Heart right ventricle (tissue), 16 donors: ENCODE measurements around the gene CCL18. TPM values are rescaled to one million over a fixed set of nuclear protein-coding genes. Genes with fewer than 3 reads are reported as not detected.
"Not testable (repeated sequence)": the region's sequence is repeated elsewhere in the genome, so short reads cannot be mapped to it uniquely, and the experiment has no call there.

Experiments used
- ATAC-seq, 8 donors: fragments of 200-7000 bp; cut with Tn5 transposase; one replicate each; pipeline ENCODE4 v1.9.1; 2020; ENCODE audit warnings: mild to moderate bottlenecking in 8 of 8, moderate library complexity in 8 of 8, moderate number of reproducible peaks in 1 of 8
- DNase-seq, 2 donors: peaks; one replicate each; pipeline ENCODE4 v3.0.0-alpha.2; 2020
- H3K27ac ChIP-seq, 10 donors: fragments of 200-600 bp; sonication (generic) in 2 of 10; one replicate each; pipeline versions ENCODE4 v1.5.0 to v1.8.0; 2020 to 2022; ENCODE audit warnings: mild to moderate bottlenecking in 3 of 10
- H3K27me3 ChIP-seq, 7 donors: fragments of 200-600 bp; one replicate each; pipeline ENCODE4 v1.8.0; 2021 to 2022; ENCODE audit warnings: mild to moderate bottlenecking in 2 of 7
- H3K36me3 ChIP-seq, 9 donors: fragments of 200-600 bp; sonication (generic) in 1 of 9; one replicate each; pipeline versions ENCODE4 v1.5.0 to v1.8.0; 2020 to 2022; ENCODE audit warnings: mild to moderate bottlenecking in 2 of 9
- H3K4me1 ChIP-seq, 9 donors: fragments of 200-600 bp; sonication (generic) in 1 of 9; one replicate each; pipeline versions ENCODE4 v1.5.0 to v1.8.0; 2020 to 2022; ENCODE audit warnings: mild to moderate bottlenecking in 4 of 9
- H3K4me3 ChIP-seq, 10 donors: fragments of 200-600 bp; sonication (generic) in 2 of 10; one replicate each; pipeline versions ENCODE4 v1.5.0 to v1.8.0; 2020 to 2022; ENCODE audit warnings: mild to moderate bottlenecking in 7 of 10, moderate library complexity in 2 of 10
- H3K9me3 ChIP-seq, 11 donors: fragments of 200-600 bp in 10 of 11; sonication (generic) in 2 of 11; one replicate each; pipeline versions ENCODE4 v1.5.0 to v1.8.0; 2013 to 2022; ENCODE audit warnings: mild to moderate bottlenecking in 2 of 11, control low read depth in 1 of 11, moderate library complexity in 1 of 11
- CTCF ChIP-seq, 9 donors: fragments of 200-600 bp; sonication (generic) in 2 of 9; IDR thresholded peaks; one replicate each; pipeline versions ENCODE4 v1.5.0 to v1.8.0; 2021 to 2022; ENCODE audit warnings: antibody characterized with exemption in 9 of 9, mild to moderate bottlenecking in 5 of 9, moderate library complexity in 1 of 9
- WGBS, 2 donors: extraction: QIAGEN DNeasy Blood & Tissue Kit; methylation state at CpG; one replicate each; pipeline ENCODE4 v1.1.7; 2013; ENCODE audit warnings: inconsistent platforms in 1 of 2; 5-methylcytosine and 5-hydroxymethylcytosine counted together
- intact Hi-C, 10 donors: fragments of 100-400 bp; cut with DNase I; formaldehyde crosslinking; loops; one replicate each; pipeline versions ENCODE4 v1.11.1 to v1.14.2; 2022
- polyA plus RNA-seq, 2 donors: library from polyadenylated mRNA; stranded (reverse); fragments of 200-250 nt; gene quantifications; one replicate each; pipeline ENCODE4 v1.2.3, GENCODE V29; 2013
- total RNA-seq, 10 donors: library from RNA; stranded (reverse); fragmentation: NEBNext Ultra II Directional in 3 of 10; extraction: Animal tissue kit (Norgen Biotek cat#: 25700) in 3 of 10; gene quantifications; one replicate each; pipeline versions ENCODE4 v1.2.1 to v1.2.4, GENCODE V29; 2021 to 2023
- donor health status: Arrhythmogenic right ventricular cardiomyopathy.
- donor health status: ischemic (EF 13 %, LVEDD 7.1; RV severe dilation, severe dysfunction).
- donor health status: healthy with polysubstance abuse.
- donor health status: DM: no; HTN: yes; CAD: no.
- donor health status: DM: no; HTN: no; CAD: no.
- donor health status: ischemic (EF 25% LVEDD 6.9; RV normal size, moderate dysfunction).
- donor health status: ischemic (EF 25% LVEDD 5.7; RV mildly dilated, moderate dysfunction).
- donor health status: healthy.
- donor health status: DM: yes; HTN: yes; CAD: no.
- donor health status: Ischemic cardiomyopathy.
- donor health status: ischemic (EF 35%, LVEDD 5.7; RV mildly dilated, moderate dysfunction).
- donor health status: nonischemic (EF 11% LVEDD 7.7; RV severe dilation, severe dysfunction).
- donor health status: DM: yes; HTN: yes; CAD: no.
- donor health status: PGD.
- donor health status: ischemic (EF 29% LVEDD 5.4; RV normal size, mild dysfunction).
- donor health status: nonischemic (EF 23%, LVEDD 6.1; RV moderate dilation, normal function).

Gene CCL18
- total and polyA plus RNA-seq, 12 donors, result 0.83 to 21.0 (median 1.7) TPM; not detected in 1

DNA sequence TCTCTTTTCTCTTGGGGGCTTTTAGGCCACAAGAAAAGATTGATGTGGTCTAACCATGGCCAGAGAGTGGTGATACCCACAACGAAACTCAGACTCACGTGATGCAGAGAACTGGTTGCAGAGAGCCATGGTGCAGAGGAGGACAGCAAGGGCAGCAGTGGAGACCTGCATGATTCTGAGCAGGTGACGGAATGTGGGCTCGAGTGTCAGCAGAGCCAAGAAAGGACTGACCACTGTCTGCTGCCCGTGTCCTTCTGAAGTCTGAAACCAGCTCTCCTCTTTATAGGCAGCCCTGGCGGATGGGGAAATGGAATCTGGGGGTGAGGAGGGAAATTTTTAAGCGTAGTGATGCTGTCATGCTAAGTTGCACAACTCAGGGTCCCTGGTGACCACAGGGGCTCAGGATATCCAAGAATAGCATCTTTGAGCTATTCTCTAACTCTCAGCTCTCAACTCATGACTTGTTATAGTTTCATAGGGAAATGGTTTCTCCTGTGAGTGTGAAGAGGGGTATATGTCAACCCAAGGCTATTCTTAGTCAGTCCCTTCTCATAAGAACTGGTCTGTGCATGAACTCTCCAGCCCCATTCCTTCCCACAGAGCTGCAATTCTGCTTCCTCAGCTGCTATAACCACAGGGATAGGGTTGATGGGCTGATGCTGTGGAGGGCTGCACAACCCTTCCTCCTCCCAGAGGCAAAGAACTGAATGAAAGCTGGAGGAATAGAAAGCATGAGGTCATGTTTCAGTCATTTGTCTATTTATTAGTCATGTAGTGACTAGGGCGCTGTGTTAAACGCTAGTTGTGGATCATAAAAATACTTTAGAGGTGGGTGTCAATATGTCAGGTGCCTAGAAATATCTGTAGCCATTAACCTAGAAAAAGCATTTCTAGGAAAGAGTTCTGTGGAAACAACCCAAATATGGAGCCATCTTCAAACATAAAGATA, 26.1 kb downstream of the CCL18 start, which contains the start of gene CCL3:
Gene CCL3, minus strand, starts transcription at position 256 of the 949 bp plus-strand sequence. Its CDS starts 85 bp downstream, at position 171.
- Histone ChIP-seq H3K9me3 (no peaks in the 10 kb centered on the region), H3K27me3 (peaks cover 0 to 19% (median 6%) of the 10 kb centered on the region in 7 donors), H3K4me1 (peaks cover 0 to 40% (median 0%) of the 10 kb centered on the region in 9 donors), H3K36me3 (no peaks in the 10 kb centered on the region), H3K4me3 (peak within 1 kb of the TSS in 1 of 10 donors; percentile 24), H3K27ac (peak within 1 kb of the TSS in 2 of 10 donors; percentile 12 to 65)
- DNase-seq (peak in 1 of 2 donors; percentile 32), ATAC-seq (peak; percentile 57 to 82 (median 74))
- 65 to 66% methylated on average over 8 to 9 of the region's 9 CpGs for WGBS, 2 donors
- TF ChIP-seq CTCF (IDR thresholded peaks at IDR 0.05), result no peak
- intact Hi-C loops, result loop anchor here in 2 of 10 donors (2.0 to 10.0 kb wide), 2 partner anchors 23 to 55 kb away; no protein-coding TSS in a partner anchor

DNA sequence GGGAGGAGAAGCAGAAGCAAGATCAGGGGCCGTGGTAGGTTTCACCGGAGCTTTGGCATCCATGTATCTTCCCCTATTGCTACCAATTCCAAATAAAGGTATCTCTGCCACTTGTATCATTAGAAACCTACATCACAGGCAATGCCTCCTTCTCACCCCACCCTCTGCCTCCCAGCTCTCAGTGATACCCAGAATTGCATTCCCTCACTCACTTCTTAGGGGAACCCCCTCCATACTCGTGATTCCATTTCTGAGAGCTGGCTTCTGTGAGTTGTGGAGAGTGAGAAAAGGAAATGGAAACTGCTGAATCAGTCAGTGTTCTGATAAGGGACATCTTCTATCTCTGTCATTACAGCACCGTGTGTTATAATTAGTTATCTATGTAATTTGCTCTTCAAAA, 28.2 kb downstream of the CCL18 start:
- DNase-seq (no peak), ATAC-seq (no peak)
- H3K27me3 ChIP-seq, result peaks cover 0 to 19% (median 6%) of the 10 kb centered on the region in 7 donors
- WGBS, 2 donors, result 56% methylated on average over 4 of the region's 4 CpGs
- H3K4me3 ChIP-seq, result no peak overlapping the region
- intact Hi-C loops, result no loop called here
- H3K27ac ChIP-seq, result no peak overlapping the region
- no peaks in the 10 kb centered on the region for H3K9me3 ChIP-seq
- TF ChIP-seq CTCF (IDR thresholded peaks at IDR 0.05), result no peak
- peaks cover 0 to 28% (median 0%) of the 10 kb centered on the region in 9 donors for H3K4me1 ChIP-seq
- H3K36me3 ChIP-seq, result no peaks in the 10 kb centered on the region

- H3K27ac ChIP-seq, ATAC-seq, H3K4me3 ChIP-seq, DNase-seq, H3K36me3 ChIP-seq, H3K9me3 ChIP-seq, intact Hi-C loops: not testable (repeated sequence)
- peaks cover 0 to 28% (median 0%) of the 10 kb centered on the region in 9 donors for H3K4me1 ChIP-seq
- WGBS, 2 donors, result 82 to 84% methylated on average over 6 of the region's 6 CpGs
- peaks cover 0 to 19% (median 6%) of the 10 kb centered on the region in 7 donors for H3K27me3 ChIP-seq
Measured at GRCh38 chr17:36092715-36093114, 28.6 kb downstream of the CCL18 start.

GRCh38 chr17:36094232-36094631, 30.2 kb downstream of the CCL18 start:
- H3K27me3 ChIP-seq, result peaks cover 0 to 16% (median 6%) of the 10 kb centered on the region in 7 donors
- no peak for TF ChIP-seq CTCF (IDR thresholded peaks at IDR 0.05)
- intact Hi-C loops, result no loop called here
- H3K4me3 ChIP-seq, result no peak overlapping the region
- 85 to 88% methylated on average over 1 of the region's 1 CpG for WGBS, 2 donors
- H3K36me3 ChIP-seq, result no peaks in the 10 kb centered on the region
- H3K4me1 ChIP-seq, result peaks cover 0 to 26% (median 0%) of the 10 kb centered on the region in 9 donors
- no peak for DNase-seq
- H3K27ac ChIP-seq, result no peak overlapping the region
- ATAC-seq, result no peak
- no peaks in the 10 kb centered on the region for H3K9me3 ChIP-seq
